OCI-M2 (cell line): ENCODE data around the gene ADGRF5.

Experiments
- DNase-seq: peaks from one replicate; lab custom pipeline; 2025; ENCODE audit not compliant: unreplicated experiment; lab: John Stamatoyannopoulos, UW

Gene ADGRF5

DNA sequence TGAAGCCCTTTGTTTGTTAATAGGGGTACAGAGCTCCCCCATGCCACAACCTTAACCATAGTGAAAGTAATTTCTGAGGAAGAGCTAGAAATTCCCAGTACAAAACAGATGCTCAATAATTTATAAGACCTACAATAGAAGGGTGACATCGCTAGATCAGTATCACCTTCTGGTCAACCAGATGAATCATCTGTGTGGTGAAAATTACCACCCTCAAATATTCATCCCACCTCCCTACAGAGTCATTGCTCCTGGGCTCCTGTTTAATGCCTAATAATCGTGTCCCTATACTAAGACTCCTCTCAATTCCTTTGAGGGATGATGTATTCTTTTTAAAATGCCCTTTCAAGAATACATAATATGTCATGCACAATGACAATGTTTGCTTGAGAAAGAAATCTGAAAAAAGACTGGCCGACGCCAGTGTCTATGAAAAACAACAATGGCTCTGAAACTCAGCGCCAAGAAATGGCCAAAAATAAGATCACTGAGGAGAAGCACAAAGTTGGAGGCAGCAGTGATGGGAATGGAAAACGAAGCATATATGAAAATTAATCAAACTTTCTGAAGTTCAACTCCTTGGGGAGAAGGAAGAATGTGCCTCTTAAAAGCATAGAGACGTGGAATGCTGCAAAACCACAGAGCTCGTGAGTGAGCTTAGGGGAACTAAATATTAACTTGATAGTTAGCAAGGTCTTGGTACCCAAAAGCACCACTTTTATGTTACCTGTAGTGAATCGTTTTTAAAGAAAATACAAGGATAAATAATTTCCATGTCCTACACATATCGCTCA is 11.0 kb upstream of the ADGRF5 start:
- no peak for DNase-seq

DNA sequence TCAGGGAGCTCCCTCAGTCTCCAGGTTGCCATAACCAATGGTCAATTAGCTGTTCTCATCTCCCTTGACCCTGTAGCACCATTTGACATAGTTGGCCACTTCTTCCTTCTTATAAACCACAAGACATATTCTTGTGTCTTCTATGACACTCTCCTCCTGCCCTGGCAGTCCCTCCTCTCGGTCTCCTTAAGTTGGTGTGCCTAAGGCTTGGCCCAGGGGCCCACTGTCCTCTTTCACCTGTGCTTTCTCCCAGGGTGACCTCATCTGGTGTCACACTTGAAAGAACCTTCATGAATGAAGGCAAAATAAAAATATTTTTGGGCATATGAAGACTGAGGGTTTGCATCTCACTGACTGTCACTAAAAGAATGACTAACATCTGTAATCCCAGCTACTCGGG is 9.7 kb upstream of the ADGRF5 start:
- no peak for DNase-seq

DNA sequence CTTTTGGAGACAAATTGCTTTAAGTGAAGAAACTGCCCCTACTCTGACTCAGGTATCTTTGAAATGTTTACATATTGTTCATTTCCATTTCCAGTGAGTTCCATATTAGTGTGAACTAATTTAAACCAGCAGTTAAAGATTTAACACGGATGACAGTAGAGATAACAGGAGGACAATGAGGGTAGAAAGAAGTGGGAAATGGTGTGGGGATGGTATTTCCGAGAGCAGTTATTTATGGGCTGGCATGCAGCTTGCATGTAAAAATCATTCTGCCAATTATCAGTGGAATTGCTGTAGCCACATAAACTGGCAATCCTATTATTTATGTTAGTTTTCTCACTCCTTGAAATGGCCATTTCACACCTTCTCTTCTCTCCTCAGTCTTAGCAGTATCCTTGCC is 8.6 kb upstream of the ADGRF5 start:
- DNase-seq = no peak

DNA sequence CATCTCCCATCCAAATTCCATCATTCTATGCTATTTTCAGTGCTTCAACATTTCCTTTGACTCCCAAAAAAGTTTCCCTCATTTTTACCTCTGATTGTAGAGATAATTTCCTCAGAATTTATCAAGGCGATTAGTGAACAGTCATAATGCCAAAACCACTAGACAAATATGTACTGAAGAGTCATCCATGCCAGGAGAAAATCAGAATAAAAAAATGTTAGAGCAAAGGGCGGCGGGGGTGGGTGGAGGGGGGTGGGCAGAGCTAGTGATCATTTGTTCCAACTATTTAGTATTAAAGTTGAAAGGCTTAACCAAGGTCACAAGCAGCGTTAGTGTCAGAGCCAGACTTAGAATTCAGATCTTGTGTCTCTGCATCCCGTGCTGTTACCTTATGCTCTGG is 5.3 kb upstream of the ADGRF5 start:
- DNase-seq = no peak

DNA sequence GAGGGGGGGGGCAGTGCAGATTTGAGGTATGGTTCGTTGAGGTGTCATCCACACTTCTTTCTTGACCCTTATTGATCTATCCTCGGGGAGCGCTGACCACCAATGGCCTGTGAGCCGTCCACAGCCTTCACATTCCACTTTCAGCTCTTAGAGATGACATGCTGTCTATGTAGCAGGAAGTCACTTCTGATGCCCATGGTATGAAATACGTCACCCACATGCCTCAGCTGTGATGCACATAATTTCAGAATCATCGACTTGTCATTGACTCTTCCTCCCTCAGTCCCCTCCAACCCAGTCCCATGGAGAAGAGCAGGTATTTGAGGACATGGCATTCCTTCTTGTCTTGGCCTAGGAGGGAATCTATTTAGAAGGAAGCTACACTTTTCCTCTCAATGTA is 4.7 kb upstream of the ADGRF5 start:
- DNase-seq = no peak

DNA sequence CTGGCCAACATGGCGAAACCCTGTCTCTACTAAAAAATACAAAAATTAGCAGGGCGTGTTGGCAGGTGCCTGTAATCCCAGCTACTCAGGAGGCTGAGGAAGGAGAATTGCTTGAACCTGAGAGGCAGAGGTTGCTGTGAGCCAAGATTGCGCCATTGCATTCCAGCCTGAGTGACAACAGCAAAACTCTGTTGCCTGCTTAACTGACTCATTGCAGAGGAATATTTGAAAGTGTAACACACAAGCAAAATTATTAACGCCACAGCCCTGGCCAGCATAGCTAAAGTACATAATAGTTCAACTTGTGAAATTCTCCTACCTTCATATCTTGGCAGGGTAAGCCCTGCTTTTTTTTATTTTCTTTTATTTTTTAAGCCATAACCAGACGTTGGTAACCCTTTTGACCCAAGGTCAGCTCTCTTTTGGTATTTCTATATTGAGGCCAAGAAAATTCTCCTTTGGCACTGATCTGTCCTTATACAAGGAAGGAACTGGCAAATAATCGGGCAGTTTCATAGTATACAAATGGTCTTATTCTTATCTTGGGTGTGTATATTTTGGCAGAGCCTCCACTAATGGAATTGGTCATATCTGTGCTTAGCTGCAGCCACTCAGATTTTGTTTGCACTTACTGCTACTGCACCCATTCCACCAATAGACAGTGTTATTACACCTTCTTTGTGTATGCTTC is 4.0 kb upstream of the ADGRF5 start:
- DNase-seq = no peak

DNA sequence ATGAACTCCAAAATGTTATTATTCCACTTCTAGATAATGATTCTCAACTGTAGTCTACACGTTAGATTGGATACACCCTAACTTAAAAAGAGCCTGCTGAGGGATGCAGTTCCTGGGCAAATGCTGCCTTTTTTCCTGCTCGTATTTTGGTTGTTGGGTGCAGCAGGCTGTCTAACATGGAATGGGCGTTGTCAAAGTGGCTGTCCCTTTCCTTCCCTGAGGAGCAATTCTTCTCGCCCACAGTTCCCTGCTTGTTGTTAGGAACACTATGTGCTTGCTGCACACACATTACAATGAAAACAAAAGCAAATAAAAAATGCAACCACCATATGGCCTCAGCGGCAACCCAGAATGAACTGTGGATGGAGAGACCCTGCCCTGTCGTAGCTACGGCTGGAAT is 1.7 kb upstream of the ADGRF5 start:
- no peak for DNase-seq

DNA sequence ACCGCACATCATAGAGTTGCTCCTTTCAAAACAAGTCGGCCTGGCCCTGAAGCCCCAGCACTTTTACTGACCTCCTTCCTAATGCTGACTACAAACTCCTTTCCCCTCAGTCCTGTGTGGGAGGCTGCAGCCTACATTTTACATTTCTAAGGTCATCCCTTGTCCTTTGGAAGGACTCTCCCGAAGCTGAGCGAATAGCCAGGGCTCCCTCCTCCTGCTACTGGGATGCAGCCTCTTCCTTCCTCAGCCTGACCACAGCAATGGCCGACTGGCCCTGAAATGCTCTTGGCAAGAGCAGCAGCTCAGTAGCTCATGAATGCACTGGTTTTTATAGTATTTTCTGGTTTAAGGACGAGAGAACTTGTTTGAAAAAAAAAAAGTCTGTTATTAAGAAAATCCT is 679 bp downstream of the ADGRF5 start:
- DNase-seq = no peak

DNA sequence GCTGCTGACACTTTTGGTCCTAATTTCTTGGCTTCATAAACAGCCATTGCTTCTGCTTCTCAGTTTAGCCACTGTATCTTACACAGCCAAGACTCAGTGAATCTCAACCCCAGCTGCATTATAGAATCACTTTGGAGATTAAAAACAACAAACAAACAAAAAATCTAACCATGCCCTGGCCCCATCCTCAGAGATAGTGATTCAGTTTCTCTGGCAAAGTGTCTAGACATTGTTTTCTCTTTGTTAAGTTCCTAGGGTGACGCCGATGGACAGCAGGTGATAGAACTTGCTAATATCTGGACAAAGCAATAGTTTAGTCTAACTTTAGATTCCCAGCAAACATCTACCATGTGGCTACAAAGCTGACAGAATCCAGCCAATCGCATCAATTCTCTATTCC is 2.9 kb downstream of the ADGRF5 start:
- no peak for DNase-seq

DNA sequence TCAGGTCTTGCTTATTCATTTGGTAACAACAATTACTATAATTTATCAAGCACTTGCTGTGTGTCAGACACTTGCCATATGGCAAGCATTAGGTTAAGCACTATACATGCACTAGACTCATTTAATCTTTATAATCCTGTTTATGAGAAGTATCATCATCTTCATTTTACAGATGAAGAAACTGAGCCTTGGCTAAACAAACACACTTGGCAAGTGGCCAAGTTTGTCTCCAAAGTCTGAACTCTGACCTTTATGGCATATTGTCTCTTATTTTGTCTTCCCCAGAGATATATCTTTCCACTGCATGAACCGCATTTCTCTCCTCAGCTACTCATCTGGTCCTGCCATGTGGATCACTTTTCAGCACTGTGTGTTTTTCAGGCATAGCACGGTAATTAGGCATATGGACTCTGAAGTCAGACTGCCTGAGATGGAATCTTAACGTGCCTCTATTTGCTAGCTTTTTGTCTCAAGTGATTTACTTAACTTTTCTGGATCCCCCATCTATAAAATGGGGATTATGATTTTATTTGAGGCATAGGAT is 4.7 kb downstream of the ADGRF5 start:
- no peak for DNase-seq

DNA sequence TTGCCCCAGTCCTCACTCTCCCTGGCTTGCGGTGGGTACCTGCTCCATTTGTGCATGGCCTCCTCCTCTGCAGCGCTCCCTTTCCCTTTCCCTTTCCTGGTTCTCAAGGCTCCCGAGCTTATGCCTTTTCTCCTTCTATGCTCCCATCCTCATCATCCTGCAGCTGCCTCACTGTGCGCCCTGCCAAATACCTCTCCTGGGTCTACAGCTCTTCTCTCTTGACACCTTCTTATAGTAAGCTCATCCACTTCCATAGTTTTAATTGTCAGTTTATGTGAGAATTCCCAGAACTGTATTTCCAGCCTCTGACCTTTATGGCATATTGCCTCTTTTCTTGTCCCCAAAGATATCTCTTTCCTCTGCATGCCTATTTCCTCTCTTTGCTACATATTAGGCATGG is 5.9 kb downstream of the ADGRF5 start:
- DNase-seq = no peak

DNA sequence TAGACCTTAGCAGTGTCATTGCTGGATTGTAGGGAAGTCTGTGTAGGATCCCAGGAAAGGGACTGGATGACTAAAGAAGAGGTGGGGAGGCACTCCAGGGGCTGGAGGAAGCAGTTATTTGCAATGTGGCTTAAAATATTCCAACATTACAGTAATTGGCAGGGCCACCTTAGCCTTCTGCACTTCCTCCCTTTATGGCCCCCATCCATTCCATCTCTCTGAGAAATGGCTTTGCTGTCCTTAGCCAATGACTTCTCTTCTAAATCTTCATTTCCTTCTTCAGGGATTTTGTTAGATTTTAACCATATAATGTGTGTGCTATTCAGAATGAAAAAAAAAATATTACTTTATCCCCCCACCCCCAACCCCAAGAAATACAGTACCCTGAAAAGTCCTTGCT is 6.4 kb downstream of the ADGRF5 start:
- no peak for DNase-seq

DNA sequence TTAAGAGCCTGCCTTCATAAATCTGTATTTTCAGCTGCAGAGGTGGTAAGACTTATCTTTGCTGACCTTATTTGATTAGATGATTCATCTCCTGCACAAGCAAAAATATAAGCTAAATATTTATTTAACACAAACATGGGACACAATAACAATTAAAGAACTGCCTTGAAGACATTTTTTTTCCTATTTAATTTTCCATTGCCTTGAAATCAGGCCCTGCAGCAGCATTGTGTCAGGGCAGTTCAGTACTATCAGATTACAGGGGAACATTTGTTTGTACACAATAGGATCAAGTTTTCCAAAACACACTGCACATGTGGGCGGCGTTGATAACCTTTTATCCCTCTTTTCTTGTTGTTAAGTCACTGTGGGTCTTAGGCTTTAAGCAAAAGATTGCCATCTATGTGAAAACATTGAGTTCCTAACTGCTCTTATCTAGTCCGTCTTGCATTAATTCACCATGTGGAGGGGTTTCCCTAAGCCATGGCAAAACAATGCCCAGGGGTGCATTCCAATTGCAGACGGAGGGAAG is 7.4 kb downstream of the ADGRF5 start:
- no peak for DNase-seq

DNA sequence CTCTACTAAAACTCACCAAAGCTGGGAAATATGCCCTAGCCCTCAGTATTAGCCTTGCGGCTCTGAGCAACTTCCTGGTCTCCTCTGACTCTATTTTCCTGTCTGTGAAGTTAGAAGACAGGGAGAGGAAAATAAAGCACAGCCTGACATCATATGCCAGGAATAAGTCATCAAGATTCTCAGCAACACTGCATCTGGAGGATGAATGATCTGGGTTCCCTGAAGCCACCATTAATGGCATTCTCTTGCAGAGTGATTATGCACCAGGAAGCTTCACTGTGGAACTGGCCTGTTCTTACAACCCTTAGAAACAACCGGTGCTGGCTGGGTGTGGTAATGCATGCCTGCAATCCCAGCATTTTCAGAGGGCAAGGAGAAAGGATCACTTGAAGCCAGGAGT is 12.4 kb downstream of the ADGRF5 start:
- no peak for DNase-seq

DNA sequence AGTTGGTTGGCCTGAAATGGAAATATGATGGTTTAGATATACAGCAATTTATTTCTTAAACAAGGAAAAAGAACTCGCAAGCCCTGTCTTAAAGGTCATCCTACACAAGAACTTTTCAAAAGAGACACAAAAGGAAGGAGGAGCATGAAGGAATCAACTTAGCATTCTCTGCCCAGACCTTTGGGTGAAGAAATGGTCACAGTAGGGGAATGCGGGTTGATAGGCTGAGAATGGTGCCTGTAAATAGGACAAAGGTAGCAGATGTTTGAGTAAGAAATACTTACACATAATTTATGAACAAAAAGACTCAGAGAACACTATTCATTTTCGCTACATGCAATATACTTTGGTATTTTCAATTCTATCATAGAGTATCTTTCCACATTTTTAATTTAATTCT is 15.0 kb downstream of the ADGRF5 start:
- no peak for DNase-seq

DNA sequence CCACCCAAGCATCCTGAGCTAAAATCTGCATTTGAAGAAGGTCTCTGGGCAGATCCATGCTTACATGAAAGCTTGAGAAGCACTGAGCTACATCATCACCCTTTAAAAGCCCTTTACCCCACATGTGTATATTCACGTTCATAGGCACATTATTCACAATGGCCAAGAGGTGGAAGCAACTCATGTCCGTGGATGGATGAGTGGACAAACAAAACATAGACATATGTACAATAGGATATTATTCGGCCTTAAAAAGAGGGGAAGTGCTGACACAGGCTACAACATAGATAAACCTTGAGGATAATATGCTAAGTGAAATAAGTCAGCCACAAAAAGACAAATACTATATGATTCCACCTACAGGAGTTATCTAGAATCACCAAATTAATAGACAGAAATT is 17.6 kb downstream of the ADGRF5 start:
- DNase-seq = no peak

DNA sequence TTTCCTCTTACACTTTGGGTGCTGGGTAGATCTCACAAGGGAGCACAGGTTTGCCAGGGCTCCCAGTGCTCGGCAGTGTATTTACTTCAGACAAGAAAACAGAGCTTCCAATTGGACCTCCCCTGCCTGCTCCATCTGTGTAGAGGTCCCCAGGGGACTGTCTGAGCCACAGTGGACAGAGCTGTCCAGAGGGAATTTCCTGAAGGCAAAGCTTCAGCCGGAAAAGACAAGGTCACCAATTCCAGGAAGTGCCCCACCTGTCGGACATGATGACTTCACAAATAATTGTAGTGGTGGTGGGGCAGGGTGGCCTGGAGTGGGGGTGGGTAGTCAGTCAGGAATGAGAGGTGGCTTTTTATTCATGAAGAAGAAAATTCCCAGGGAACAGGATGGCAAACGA is 18.6 kb downstream of the ADGRF5 start:
- no peak for DNase-seq

DNA sequence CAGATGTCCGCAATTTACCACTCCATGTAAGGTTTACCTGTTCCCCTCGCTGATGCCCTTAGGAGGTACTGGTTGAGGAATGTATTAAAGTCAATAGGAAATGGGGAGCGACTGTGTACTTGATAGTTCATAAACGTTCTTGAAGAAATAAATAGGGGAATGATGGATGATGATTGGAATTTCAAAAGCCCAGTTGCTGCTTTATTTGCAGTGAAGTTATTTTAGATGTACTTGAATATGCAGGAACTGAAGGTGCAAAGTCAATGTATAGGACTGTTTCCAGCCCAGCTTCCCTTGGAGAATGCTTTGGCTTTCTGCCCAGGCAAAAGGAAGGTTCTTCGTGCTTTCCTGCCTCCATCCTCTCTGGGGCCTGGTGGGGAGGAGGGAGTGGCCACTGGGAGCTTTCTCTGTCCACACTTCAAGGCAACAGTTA is 19.8 kb downstream of the ADGRF5 start:
- no peak for DNase-seq

DNA sequence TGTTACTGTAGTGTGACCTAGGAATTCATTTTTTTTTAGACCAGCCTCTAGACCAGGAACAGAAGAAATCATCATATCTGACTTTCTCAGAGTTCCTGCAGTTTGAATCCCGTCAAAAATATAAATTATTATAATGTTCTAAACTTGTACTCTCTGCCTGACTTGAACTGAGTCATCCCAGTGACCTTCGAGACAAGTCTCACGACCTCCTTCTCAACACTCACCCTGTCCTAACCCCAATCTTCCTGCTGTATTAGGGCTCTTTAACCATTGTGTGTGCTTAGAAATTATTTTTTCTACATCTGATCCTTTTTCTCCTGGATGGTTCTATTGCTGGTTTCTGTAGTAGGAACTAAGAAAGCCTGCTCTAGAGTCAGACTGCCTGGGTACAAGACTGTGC is 21.5 kb downstream of the ADGRF5 start:
- DNase-seq = no peak

DNA sequence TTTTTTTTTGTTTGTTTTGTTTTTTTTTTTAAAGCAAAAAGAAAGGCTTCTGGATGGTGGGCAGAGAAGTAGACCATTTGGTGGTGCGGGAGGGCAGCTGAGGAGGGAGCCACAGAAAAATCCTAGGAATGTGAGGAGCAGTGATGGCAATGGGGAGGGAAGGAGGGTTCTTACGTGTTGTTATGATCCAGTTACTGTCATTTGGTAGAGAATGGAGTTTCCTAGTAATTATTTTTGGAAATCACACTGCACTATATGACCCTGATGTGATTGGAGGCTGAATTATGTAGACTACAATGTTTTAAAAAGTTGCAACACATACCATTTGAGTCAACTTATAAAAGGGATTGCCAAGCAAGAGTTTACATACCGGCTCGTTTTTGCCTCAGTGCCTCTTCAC is 22.1 kb downstream of the ADGRF5 start:
- no peak for DNase-seq

DNA sequence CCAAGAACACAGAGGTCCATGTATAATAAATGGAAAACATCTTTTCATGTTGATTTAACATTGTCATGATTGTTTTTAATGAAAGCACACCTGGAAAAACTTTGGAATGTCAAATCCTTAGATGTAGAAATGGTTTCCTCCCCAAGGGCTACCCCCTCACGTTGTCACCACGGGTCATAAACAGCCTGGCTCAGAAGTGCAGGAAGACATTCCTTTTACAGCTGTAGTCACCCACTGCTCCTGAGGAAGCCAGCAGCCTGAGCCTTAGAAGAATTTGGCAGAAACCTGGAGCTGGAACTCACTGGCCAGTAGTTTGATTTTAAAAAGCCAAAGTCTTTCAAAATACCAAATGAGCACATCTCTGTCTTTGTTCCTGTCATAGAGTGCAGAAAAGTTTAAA is 23.7 kb downstream of the ADGRF5 start:
- DNase-seq = no peak

DNA sequence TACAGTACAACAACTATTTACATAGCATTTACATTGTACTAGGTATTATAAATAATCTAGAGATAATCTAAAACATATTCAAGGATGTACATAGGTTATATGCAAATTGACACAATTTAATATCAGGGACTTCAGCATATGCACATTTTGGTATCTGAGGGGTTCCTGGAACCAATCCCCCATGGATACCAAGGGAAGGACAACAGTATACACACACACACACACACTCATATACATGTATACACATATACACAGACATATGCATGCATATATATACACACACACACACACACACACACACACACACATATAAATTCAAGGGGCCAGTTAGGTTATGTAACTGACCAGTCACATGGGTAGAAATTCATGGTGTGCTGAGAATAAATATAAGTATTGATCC is 24.9 kb downstream of the ADGRF5 start:
- DNase-seq = no peak
